Fibroblast of lung (primary cell): Measurements from ENCODE around the gene PCGF5.
"Not testable (repeated sequence)": the region's sequence is repeated elsewhere in the genome, so short reads cannot be mapped to it uniquely, and the experiment has no call there.

Experiments used
- EZH2 ChIP-seq: IDR thresholded peaks from 2 replicates; pipeline ENCODE4 v1.5.1; 2012; ENCODE audit warnings: low read length, control low read depth, mild to moderate bottlenecking; ENCODE audit errors: missing control alignments
- TF ChIP-seq, protein P1 (sequence below), 2 donors: IDR thresholded peaks in 1 of 2; conservative IDR thresholded peaks in 1 of 2; 1 replicate in 1 of 2; 2 replicates in 1 of 2; pipeline ENCODE4 v1.5.1; 2011 to 2012; ENCODE audit warnings: low read length in 2 of 2, control low read depth in 1 of 2, inconsistent platforms in 1 of 2, low read depth in 1 of 2, mild to moderate bottlenecking in 1 of 2

DNA sequence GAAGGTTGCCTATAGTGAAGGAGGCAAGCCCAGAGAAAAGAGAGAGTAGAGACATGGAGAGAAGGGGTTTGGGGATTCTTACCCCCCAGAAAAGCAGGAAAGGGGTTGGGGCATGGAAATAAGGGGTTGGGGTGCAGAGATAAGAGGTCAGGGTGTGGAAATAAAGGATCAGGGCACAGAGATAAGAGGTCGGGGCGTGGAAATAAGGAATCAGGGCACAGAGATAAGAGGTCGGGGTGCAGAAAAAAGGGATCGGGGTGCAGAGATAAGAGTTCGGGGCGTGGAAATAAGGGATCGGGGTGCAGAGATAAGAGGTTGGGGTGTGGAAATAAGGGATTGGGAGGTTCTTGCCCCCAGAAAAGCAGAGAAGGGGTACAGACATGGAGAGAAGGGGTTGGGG lies 85.5 kb downstream of the PCGF5 start:
- TF ChIP-seq, protein P1, sequence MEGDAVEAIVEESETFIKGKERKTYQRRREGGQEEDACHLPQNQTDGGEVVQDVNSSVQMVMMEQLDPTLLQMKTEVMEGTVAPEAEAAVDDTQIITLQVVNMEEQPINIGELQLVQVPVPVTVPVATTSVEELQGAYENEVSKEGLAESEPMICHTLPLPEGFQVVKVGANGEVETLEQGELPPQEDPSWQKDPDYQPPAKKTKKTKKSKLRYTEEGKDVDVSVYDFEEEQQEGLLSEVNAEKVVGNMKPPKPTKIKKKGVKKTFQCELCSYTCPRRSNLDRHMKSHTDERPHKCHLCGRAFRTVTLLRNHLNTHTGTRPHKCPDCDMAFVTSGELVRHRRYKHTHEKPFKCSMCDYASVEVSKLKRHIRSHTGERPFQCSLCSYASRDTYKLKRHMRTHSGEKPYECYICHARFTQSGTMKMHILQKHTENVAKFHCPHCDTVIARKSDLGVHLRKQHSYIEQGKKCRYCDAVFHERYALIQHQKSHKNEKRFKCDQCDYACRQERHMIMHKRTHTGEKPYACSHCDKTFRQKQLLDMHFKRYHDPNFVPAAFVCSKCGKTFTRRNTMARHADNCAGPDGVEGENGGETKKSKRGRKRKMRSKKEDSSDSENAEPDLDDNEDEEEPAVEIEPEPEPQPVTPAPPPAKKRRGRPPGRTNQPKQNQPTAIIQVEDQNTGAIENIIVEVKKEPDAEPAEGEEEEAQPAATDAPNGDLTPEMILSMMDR (conservative IDR thresholded peaks at IDR 0.05 in 1 of 2, IDR thresholded peaks at IDR 0.05 in 1 of 2; ENCODE audit: low read depth in 1 of 2, low read length in 2 of 2), result not testable (repeated sequence)
- TF ChIP-seq EZH2, result not testable (repeated sequence)
